GM18951 (cell line): Measurements from ENCODE around the gene ACOT7.

ENCODE experiments used
- POLR2A ChIP-seq: IDR thresholded peaks from 4 replicates; pipeline ENCODE4 v1.6.1; 2011; ENCODE audit warnings: mild to moderate bottlenecking; ENCODE audit not compliant: insufficient read length, insufficient read depth; ENCODE audit errors: extremely low read depth
- in situ Hi-C: fragments of 300-500 bp; cut with MboI; formaldehyde crosslinking; loops from one replicate; pipeline ENCODE4 v1.12.0; 2022; ENCODE audit warnings: low sequenced_read_pairs, mixed read lengths, inconsistent platforms; ENCODE audit not compliant: unreplicated experiment

ACOT7 gene

GRCh38 chr1:6345460-6345859 lies 48.1 kb downstream of the ACOT7 start:
- in situ Hi-C loops = loop anchor here (5.0 kb wide), 1 partner anchor 67 kb away; no protein-coding TSS in a partner anchor
- no peak for TF ChIP-seq POLR2A

GRCh38 chr1:6345009-6345408 lies 48.6 kb downstream of the ACOT7 start:
- in situ Hi-C loops = loop anchor here (5.0 kb wide), 1 partner anchor 67 kb away; no protein-coding TSS in a partner anchor
- no peak for TF ChIP-seq POLR2A

DNA sequence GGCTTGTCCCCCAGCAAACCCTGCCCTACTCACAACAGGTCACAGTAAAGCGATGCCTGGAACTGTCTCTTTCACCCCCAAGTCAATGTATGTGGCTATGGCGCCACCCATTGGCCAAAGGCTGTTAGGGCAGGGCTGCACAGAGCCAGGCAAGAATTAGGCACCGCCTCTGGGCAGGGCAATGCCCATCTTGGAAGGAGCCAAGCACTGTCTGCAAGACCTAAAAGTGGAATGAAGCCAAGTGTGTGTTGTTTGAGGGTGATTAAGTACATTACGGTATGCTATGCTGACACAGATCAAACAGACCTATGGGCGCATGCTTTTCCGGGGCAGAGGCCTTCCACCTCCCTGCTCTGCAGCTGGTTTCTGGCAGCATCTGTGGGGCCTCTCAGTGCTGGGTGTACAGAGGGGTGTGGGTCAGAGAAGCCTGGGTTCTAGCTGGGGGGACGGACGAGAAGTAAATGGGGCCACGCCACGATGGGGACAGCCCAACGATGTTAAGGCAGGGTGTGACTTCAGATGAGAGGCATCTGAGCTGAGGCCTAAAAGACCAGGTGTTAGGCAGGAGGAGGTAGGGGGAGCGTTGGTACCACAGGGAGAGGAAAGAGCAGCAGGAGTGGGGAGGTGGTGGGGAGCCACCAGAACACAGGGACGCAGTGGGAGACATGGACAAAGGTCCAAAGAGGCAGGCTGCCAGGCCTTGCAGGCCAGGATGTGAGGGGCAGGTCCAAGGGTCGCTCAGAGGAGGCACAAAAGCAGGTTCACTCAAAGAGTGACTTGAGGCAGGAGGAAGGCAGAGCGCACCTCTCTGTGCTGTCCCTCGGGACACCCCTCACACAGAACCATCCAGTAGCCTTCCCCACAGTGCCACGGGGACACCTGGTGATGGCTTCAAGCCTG lies 49.8 kb downstream of the ACOT7 start:
- in situ Hi-C loops = no loop called here
- TF ChIP-seq POLR2A = no peak

DNA sequence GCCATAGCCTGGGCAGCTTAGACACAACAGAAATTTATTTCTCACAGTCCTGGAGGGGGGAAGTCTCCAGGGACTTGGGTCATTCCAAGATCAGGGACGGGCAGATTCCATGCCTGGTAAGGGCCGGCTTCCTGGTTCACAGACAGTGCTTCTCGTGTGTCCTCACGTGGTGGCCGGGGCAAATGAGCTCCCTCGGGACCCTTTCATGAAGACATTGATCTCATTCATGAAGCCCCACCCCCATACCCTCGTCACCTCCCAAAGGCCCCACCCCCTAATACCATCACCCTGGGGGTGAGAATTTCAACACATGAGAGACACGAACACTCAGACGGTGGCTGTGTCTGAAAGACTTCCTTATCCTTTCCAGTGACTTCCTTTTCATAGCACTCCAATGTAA lies 51.5 kb downstream of the ACOT7 start:
- TF ChIP-seq POLR2A = no peak
- in situ Hi-C loops = no loop called here

DNA sequence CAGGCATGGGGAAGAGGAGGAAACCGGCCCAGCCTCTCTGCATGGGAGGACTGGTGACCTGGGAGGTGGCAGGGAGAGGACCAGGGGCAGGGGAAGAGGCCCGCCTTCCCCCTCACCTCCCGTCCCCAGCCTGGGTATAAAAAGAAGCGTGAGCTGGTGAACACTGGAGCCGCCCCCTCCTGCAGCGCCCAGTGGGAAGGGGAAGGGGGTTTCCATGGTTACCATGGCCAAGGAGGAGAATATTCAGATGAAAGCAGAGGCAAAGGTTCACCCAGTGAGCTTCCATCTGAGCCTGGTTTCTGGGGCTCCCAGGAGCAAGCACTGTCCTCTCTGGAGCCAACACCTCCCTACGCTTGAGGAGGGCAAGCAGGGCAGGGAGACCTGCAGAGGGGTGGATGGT lies 54.9 kb downstream of the ACOT7 start:
- TF ChIP-seq POLR2A = no peak
- in situ Hi-C loops = no loop called here

DNA sequence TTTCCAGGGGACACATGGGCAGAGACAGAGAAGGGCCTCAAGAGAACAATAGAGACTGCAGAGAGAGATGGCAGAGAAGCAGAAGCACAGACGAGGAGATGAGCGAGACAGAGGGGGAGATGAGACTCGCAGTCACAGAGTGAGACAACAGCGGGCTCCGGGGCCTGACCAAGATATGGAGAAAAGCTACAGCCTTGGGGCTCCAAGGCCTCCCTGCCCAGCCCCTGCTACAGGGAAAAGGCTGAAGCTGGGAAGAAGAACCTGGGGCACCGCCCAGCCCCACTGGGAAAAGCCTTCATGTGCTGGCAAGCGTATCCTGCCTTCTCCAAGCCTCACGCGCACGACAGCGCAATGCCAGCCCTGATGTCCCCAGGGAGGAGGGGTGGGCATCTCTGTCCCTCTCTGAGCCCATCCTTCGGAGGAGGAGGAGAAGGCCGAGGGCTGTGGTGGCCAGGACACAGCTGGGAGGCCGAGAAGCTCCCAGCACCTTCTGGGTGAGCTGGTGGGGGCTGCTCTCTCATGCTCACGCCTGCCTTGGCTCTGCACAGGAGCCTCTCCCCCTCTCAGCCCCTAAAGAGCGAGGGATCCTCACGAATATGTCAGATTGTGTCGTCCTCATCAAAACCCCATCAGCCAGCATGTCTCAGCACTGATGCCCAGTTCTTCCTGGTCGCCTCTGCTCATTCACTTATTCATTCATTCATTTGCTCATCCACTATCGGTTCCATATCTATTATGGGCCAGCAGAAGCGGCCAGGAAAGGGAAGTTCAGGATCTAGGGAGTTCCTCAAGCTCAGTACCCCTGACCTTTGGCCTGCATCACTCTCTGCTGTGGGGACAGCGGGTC lies 56.6 kb downstream of the ACOT7 start:
- in situ Hi-C loops = no loop called here
- TF ChIP-seq POLR2A = no peak

- in situ Hi-C loops = no loop called here
- no peak for TF ChIP-seq POLR2A
Observed at GRCh38 chr1:6334261-6334993, 59.1 kb downstream of the ACOT7 start.

- in situ Hi-C loops = no loop called here
- no peak for TF ChIP-seq POLR2A
Observed at GRCh38 chr1:6332821-6333220, 60.7 kb downstream of the ACOT7 start.

- TF ChIP-seq POLR2A = no peak
- in situ Hi-C loops = no loop called here
Observed at GRCh38 chr1:6331543-6332273, 61.9 kb downstream of the ACOT7 start.

- in situ Hi-C loops = no loop called here
- no peak for TF ChIP-seq POLR2A
Observed at GRCh38 chr1:6330410-6330911, 63.1 kb downstream of the ACOT7 start.

DNA sequence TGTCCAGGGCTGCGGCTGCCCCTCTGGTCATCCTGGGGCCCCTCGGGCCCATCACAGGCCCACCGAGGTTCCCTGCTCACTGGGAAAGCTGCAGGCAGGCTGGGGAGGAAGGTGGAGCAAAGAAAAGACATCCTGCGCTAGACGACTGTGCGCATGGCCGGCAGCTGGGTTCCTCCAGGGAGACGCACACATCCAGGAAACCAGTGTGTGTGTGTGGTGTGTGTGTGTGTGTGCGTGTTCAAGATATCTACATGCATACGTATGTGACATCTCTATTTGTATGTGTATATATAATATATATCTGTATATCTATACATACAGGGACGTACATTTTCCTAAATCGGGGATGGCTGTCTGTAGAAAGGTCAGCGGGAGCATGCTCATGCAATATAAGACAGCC lies 63.7 kb downstream of the ACOT7 start:
- in situ Hi-C loops = no loop called here
- TF ChIP-seq POLR2A = no peak

- TF ChIP-seq POLR2A = no peak
- in situ Hi-C loops = no loop called here
Observed at GRCh38 chr1:6329396-6329795, 64.2 kb downstream of the ACOT7 start.

DNA sequence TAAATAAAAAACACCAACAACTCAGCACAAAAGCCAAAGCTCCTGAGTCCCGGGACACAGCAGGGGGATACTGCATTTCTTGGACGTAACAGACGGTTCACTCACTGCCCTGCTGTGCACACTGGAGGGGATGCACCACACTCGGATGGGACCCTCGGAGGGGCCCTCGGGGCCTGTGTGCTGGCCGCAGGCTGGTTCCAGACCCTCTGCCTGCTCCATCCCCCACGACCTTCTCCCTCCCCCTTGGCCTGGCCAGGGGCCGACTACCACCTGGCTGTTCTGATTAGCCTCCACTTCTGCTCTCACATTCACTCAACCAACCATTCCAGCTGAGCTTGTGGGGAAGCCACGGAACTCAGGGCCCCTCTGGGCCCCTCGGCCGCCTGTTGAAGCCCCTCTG lies 64.9 kb downstream of the ACOT7 start:
- TF ChIP-seq POLR2A = no peak
- in situ Hi-C loops = no loop called here

- in situ Hi-C loops = no loop called here
- no peak for TF ChIP-seq POLR2A
Observed at GRCh38 chr1:6328091-6328490, 65.5 kb downstream of the ACOT7 start.
